ENCODE results near the gene EDDM3A.

DNA sequence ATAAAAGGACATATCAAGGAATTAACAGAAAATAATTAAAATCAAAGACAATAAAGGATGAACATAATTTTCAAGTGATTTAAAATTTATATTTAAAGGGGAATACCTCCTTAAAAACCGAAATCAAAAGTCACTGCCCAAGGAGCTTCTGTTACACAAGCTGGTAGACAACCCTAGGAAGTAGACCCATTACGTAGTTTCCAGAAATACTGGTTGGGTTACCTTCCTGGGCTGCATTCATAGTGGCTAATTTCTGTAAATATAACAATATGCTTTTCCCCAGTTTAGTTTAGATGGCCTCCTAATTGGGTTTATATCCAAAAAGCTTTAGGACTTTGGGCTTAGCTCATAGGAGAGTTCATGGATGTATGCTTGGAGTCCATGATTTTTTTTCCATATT, 2.1 kb upstream of the EDDM3A start:
- TF ChIP-seq BHLHE40 (IDR thresholded peaks at IDR 0.05; ENCODE audit: borderline replicate concordance) (no peak), FOXA1 (IDR thresholded peaks at IDR 0.05) (no peak), SP1 (IDR thresholded peaks at IDR 0.05) (no peak), LEF1 (IDR thresholded peaks at IDR 0.05; ENCODE audit: borderline replicate concordance) (no peak), ZNF384 (IDR thresholded peaks at IDR 0.05) (no peak), ARNT (IDR thresholded peaks at IDR 0.05) (no peak), FOXM1 (IDR thresholded peaks at IDR 0.05; ENCODE audit: borderline replicate concordance) (no peak), CTBP1 (IDR thresholded peaks at IDR 0.05; ENCODE audit: borderline replicate concordance) (no peak), NFRKB (IDR thresholded peaks at IDR 0.05) (no peak), HDGF (IDR thresholded peaks at IDR 0.05; ENCODE audit: borderline replicate concordance) (no peak), TARDBP (IDR thresholded peaks at IDR 0.05) (no peak), SUZ12 (IDR thresholded peaks at IDR 0.05) (no peak), PKNOX1 (IDR thresholded peaks at IDR 0.05) (no peak)
